Brain pericyte (primary cell): ENCODE measurements around the gene MCM7.
A peak's percentile ranks its signal among the peaks of the same experiment; 100 is the strongest.
"Not testable (repeated sequence)": the region's sequence is repeated elsewhere in the genome, so short reads cannot be mapped to it uniquely, and the experiment has no call there.

ENCODE experiments used
- DNase-seq: peaks from one replicate; pipeline ENCODE4 v3.0.0-alpha.2; 2012; ENCODE audit warnings: low read depth, low spot score

Gene MCM7

GRCh38 chr7:100101016-100101862, at the start of gene MCM7, which contains the start of gene AP4M1:
Gene MCM7, minus strand, starts transcription at chr7:100101397. Its CDS starts 103 bp downstream, at chr7:100101294.
Gene AP4M1, plus strand, starts transcription at chr7:100101643. Its CDS starts 72 bp downstream, at chr7:100101715.
- peak; percentile 96 for DNase-seq

- peak; percentile 97 for DNase-seq
Measured at GRCh38 chr7:100148559-100149328, 47.5 kb upstream of the MCM7 start, which contains the start of gene LAMTOR4. Gene LAMTOR4, plus strand, starts transcription at chr7:100148918. Its CDS starts 55 bp downstream, at chr7:100148973.

- DNase-seq = no peak
Measured at GRCh38 chr7:100148225-100148558, 47.0 kb upstream of the MCM7 start.

GRCh38 chr7:100147278-100147677, 46.1 kb upstream of the MCM7 start:
- DNase-seq = no peak

GRCh38 chr7:100146350-100146749, 45.2 kb upstream of the MCM7 start:
- not testable (repeated sequence) for DNase-seq

GRCh38 chr7:100142461-100142860, 41.3 kb upstream of the MCM7 start:
- no peak for DNase-seq

- no peak for DNase-seq
Measured at GRCh38 chr7:100141555-100141949, 40.4 kb upstream of the MCM7 start.

GRCh38 chr7:100137851-100138760, 36.9 kb upstream of the MCM7 start:
- no peak for DNase-seq

- no peak for DNase-seq
Measured at GRCh38 chr7:100132697-100133151, 31.5 kb upstream of the MCM7 start.

- DNase-seq = no peak
Measured at GRCh38 chr7:100132126-100132525, 30.9 kb upstream of the MCM7 start.

- no peak for DNase-seq
Measured at GRCh38 chr7:100130608-100131453, 29.6 kb upstream of the MCM7 start.

- not testable (repeated sequence) for DNase-seq
Measured at GRCh38 chr7:100130220-100130607, 29.0 kb upstream of the MCM7 start.

GRCh38 chr7:100128637-100128963, 27.4 kb upstream of the MCM7 start:
- no peak for DNase-seq

GRCh38 chr7:100127866-100128636, 26.9 kb upstream of the MCM7 start:
- DNase-seq = no peak

- peak; percentile 75 for DNase-seq
Measured at GRCh38 chr7:100126931-100127865, 26.0 kb upstream of the MCM7 start, which contains the start of gene MBLAC1. Gene MBLAC1, plus strand, starts transcription at chr7:100126967. Its CDS starts 429 bp downstream, at chr7:100127396.

GRCh38 chr7:100126239-100126930, 25.2 kb upstream of the MCM7 start:
- no peak for DNase-seq

- no peak for DNase-seq
Measured at GRCh38 chr7:100124301-100125230, 23.4 kb upstream of the MCM7 start.
